Panc1 (cell line): ENCODE data around the gene RMND5B. TPM values are rescaled to one million over a fixed set of nuclear protein-coding genes. Genes with fewer than 3 reads are reported as not detected.

Experiments used
- ATAC-seq: fragments of 200-7000 bp; cut with Tn5 transposase; 2 replicates; pipeline ENCODE4 v1.9.1; 2020; ENCODE audit warnings: mild to moderate bottlenecking, moderate library complexity
- BruUV-seq: library from RNA; stranded (reverse); fragments of 400-500 nt; replicated peaks from 2 replicates; lab custom pipeline; 2021; lab: Mats Ljungman, UMichigan
- CTCF ChIA-PET: fragments of 300-600 bp; sonication (Branson Sonifier 250); formaldehyde crosslinking; loops from one replicate; lab custom pipeline; 2022; ENCODE audit warnings: antibody characterized with exemption; lab: Charles Lee
- POLR2A ChIA-PET: fragments of 300-600 bp; sonication (Branson Sonifier 250); formaldehyde crosslinking; loops from one replicate; lab custom pipeline; 2022; ENCODE audit warnings: antibody characterized with exemption; lab: Charles Lee
- DNase-seq: peaks from one replicate; pipeline ENCODE4 v3.0.0-alpha.2; 2010; ENCODE audit warnings: low read depth, low spot score
- H3K27ac ChIP-seq: 2 replicates; pipeline ENCODE4 v1.5.1; 2011; ENCODE audit warnings: mild to moderate bottlenecking, low read length, inconsistent platforms
- H3K27me3 ChIP-seq: fragments of 200-500 bp; sonication (Bioruptor generic); 2 replicates; pipeline ENCODE4 v1.6.0; 2014; ENCODE audit warnings: low read length, inconsistent platforms; ENCODE audit not compliant: control insufficient read depth, insufficient read depth
- H3K36me3 ChIP-seq: fragments of 200-500 bp; sonication (Bioruptor generic); 2 replicates; pipeline ENCODE4 v1.5.1; 2014; ENCODE audit warnings: inconsistent platforms, mild to moderate bottlenecking, low read length, moderate library complexity; ENCODE audit not compliant: control insufficient read depth, insufficient read depth
- H3K4me1 ChIP-seq: 2 replicates; pipeline ENCODE4 v1.5.1; 2011; ENCODE audit warnings: inconsistent platforms, mild to moderate bottlenecking, low read length, moderate library complexity; ENCODE audit not compliant: control insufficient read depth, insufficient read depth
- H3K4me3 ChIP-seq, 2 experiments: 2 replicates each; pipeline ENCODE4 v1.5.1; 2011 to 2012; ENCODE audit warnings: low read depth in 2 of 2, low read length in 2 of 2, mild to moderate bottlenecking in 2 of 2, inconsistent platforms in 1 of 2, moderate library complexity in 1 of 2
- H3K9me3 ChIP-seq: fragments of 200-500 bp; sonication (Bioruptor generic); 2 replicates; pipeline ENCODE4 v1.5.1; 2014; ENCODE audit warnings: low read depth, mild to moderate bottlenecking, inconsistent platforms, low read length, moderate library complexity; ENCODE audit not compliant: control insufficient read depth, insufficient read depth
- POLR2AphosphoS5 ChIP-seq: IDR thresholded peaks from 2 replicates; pipeline ENCODE4 v1.6.1; 2012; ENCODE audit warnings: mild to moderate bottlenecking, low read depth, low read length, moderate library complexity
- SIN3A ChIP-seq: IDR thresholded peaks from 2 replicates; pipeline ENCODE4 v1.6.1; 2012; ENCODE audit warnings: low read depth, mild to moderate bottlenecking, low read length, moderate library complexity, borderline replicate concordance; ENCODE audit not compliant: insufficient read depth
- TCF7L2 ChIP-seq: IDR thresholded peaks from 2 replicates; pipeline ENCODE4 v1.6.1; 2011; ENCODE audit warnings: mild to moderate bottlenecking, low read depth, low read length, inconsistent platforms
- in situ Hi-C: cut with HindIII; loops from 2 replicates; pipeline ENCODE4 v1.10.0; 2016; ENCODE audit warnings: low sequenced_read_pairs, low pct_unique_long_range_greater_than_20kb
- intact Hi-C: fragments of 100-400 bp; cut with micrococcal nuclease; formaldehyde crosslinking; loops from one replicate; pipeline ENCODE4 v1.10.0; 2022; ENCODE audit not compliant: unreplicated experiment
- total RNA-seq: library from RNA; stranded (reverse); gene quantifications from one replicate; pipeline ENCODE4 v1.2.1, GENCODE V29; 2021; ENCODE audit not compliant: unreplicated experiment
- TF ChIP-seq, protein P1 (sequence below): fragments of 450-650 bp; IDR thresholded peaks from 2 replicates; pipeline ENCODE4 v1.5.1; 2017; ENCODE audit warnings: mild to moderate bottlenecking
- TF ChIP-seq, protein P2 (sequence below), 2 experiments: IDR thresholded peaks; 2 replicates each; pipeline ENCODE4 v1.6.1; 2011 to 2012; ENCODE audit warnings: low read depth in 2 of 2, control low read depth in 1 of 2, low read length in 1 of 2, mild to moderate bottlenecking in 1 of 2, moderate library complexity in 1 of 2; ENCODE audit not compliant: insufficient read depth in 1 of 2

RMND5B gene
- total RNA-seq, 1 experiment from 2014 or later = 40.8 TPM

DNA sequence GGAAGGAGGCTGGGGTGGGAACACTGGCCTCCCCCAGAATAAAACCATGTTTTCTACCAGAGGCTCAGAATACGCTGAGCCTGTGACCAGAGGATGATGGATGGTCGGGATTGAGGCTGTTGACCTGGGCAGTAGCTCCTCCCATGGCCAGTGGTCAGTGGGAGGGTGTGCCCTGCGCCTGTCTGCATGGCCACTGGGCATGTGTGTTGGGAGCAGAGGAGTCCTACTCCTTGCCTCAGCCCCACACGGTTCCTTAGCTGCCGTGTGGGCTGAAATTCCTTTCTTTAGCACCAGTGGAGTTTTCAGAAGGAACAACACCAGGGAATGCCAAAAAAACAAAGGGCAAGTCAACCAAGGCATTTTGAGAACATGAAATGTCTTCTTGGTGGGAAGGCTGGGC, 8.5 kb upstream of the RMND5B start:
- DNase-seq (no peak), ATAC-seq (no peak)
- H3K9me3 ChIP-seq = no peaks in the 10 kb centered on the region
- no TSS peak for BruUV-seq
- CTCF ChIA-PET = no interaction called here
- intact Hi-C loops = no loop called here
- no peaks in the 10 kb centered on the region for H3K27me3 ChIP-seq
- no peaks in the 10 kb centered on the region; the same call in none of the 2 replicates for H3K4me1 ChIP-seq
- in situ Hi-C loops = no loop called here
- H3K27ac ChIP-seq = no peak overlapping the region
- TF ChIP-seq POLR2AphosphoS5 = no peak
- TF ChIP-seq, protein P1, sequence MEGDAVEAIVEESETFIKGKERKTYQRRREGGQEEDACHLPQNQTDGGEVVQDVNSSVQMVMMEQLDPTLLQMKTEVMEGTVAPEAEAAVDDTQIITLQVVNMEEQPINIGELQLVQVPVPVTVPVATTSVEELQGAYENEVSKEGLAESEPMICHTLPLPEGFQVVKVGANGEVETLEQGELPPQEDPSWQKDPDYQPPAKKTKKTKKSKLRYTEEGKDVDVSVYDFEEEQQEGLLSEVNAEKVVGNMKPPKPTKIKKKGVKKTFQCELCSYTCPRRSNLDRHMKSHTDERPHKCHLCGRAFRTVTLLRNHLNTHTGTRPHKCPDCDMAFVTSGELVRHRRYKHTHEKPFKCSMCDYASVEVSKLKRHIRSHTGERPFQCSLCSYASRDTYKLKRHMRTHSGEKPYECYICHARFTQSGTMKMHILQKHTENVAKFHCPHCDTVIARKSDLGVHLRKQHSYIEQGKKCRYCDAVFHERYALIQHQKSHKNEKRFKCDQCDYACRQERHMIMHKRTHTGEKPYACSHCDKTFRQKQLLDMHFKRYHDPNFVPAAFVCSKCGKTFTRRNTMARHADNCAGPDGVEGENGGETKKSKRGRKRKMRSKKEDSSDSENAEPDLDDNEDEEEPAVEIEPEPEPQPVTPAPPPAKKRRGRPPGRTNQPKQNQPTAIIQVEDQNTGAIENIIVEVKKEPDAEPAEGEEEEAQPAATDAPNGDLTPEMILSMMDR = no peak
- H3K4me3 ChIP-seq = no peak overlapping the region
- POLR2A ChIA-PET = no interaction called here
- H3K36me3 ChIP-seq = no peaks in the 10 kb centered on the region

DNA sequence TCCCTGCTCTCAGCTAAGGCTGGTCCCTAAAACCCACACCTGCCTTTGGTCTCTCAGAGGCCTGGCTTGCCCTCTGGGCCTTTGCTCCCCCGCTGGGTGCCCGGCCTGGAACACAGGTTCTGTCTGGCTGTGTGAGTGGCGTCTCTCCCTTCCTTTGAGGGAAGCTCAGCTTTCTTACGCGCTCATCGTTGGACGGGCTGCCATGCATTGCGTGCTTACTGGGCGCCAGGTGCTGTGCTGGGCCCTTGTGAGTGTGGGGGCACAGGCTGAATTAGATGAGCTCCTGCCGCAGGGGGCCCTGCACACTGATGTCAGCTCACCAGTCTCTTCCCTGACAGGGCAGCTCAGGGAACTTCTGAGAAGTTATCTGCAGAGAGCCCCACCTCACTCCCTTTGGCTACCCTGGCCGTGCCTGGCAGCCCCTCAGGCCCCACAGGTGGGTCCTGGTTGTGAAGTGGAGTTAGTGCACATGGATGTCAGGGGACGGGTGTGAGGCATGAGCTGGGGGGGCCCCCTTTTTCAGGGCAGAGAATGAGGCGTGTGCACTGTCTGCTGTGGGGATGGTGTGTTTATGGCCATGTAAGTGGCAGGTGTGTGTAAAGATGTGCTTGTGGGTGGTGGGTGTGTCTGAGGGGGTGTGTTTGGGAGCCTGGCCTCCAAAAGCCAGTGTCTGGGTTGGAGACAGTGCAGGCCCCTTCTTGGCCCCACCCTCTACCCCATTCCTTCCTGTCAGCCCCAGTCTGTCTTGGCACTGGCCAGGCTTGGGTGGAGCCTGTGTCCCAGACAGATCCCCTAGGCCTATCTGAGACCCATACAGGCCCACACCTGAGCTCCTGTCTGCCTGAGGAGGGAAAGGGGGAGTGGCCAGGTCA, 7.5 kb upstream of the RMND5B start:
- no peak for ATAC-seq

More for the DNA sequence above, 7.5 kb upstream of the RMND5B start:
- TF ChIP-seq, protein P1 = no peak
- TF ChIP-seq POLR2AphosphoS5 (no peak), TCF7L2 (no peak), SIN3A (no peak)
- TF ChIP-seq, protein P2, sequence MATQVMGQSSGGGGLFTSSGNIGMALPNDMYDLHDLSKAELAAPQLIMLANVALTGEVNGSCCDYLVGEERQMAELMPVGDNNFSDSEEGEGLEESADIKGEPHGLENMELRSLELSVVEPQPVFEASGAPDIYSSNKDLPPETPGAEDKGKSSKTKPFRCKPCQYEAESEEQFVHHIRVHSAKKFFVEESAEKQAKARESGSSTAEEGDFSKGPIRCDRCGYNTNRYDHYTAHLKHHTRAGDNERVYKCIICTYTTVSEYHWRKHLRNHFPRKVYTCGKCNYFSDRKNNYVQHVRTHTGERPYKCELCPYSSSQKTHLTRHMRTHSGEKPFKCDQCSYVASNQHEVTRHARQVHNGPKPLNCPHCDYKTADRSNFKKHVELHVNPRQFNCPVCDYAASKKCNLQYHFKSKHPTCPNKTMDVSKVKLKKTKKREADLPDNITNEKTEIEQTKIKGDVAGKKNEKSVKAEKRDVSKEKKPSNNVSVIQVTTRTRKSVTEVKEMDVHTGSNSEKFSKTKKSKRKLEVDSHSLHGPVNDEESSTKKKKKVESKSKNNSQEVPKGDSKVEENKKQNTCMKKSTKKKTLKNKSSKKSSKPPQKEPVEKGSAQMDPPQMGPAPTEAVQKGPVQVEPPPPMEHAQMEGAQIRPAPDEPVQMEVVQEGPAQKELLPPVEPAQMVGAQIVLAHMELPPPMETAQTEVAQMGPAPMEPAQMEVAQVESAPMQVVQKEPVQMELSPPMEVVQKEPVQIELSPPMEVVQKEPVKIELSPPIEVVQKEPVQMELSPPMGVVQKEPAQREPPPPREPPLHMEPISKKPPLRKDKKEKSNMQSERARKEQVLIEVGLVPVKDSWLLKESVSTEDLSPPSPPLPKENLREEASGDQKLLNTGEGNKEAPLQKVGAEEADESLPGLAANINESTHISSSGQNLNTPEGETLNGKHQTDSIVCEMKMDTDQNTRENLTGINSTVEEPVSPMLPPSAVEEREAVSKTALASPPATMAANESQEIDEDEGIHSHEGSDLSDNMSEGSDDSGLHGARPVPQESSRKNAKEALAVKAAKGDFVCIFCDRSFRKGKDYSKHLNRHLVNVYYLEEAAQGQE (IDR thresholded peaks at IDR 0.05; ENCODE audit: insufficient read depth in 1 of 2, low read depth in 2 of 2, low read length in 1 of 2) = no peak
- no peaks in the 10 kb centered on the region; the same call in none of the 2 replicates for H3K4me1 ChIP-seq
- H3K27ac ChIP-seq = no peak overlapping the region
- intact Hi-C loops = no loop called here
- no peaks in the 10 kb centered on the region for H3K27me3 ChIP-seq
- H3K4me3 ChIP-seq = no peak overlapping the region
- no peaks in the 10 kb centered on the region for H3K36me3 ChIP-seq
- POLR2A ChIA-PET = no interaction called here
- in situ Hi-C loops = no loop called here
- no peaks in the 10 kb centered on the region for H3K9me3 ChIP-seq
- no peak for DNase-seq
- BruUV-seq = no TSS peak
- CTCF ChIA-PET = no interaction called here
